HG03159 (cell line): ENCODE measurements around the gene UBXN4.
"Not testable (repeated sequence)": the region's sequence is repeated elsewhere in the genome, so short reads cannot be mapped to it uniquely, and the experiment has no call there.

Experiments
- ATAC-seq: cut with Tn5 transposase; IDR thresholded peaks from one replicate; pipeline ENCODE4 v1.9.1; 2021; ENCODE audit warnings: mild to moderate bottlenecking, moderate library complexity; ENCODE audit not compliant: unreplicated experiment

Gene UBXN4

DNA sequence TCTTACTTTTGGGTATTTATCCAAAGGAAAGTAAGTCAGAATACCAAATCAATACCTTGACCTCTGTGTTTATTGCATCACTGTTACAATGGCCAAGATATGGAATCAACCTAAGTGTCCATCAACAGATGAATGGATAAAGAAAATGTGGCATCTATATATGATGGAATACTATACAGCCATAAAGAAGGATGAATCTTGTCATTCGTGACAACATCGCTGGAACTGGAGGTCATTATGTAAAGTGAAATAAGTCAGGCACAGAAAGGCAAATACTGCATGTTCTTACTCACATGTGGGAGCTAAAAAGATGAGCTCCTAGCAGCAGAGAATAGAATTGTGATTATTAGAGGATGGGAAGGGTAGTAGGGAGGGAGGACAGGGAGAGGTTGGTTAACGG lies 60.7 kb downstream of the UBXN4 start:
- no peak for ATAC-seq

DNA sequence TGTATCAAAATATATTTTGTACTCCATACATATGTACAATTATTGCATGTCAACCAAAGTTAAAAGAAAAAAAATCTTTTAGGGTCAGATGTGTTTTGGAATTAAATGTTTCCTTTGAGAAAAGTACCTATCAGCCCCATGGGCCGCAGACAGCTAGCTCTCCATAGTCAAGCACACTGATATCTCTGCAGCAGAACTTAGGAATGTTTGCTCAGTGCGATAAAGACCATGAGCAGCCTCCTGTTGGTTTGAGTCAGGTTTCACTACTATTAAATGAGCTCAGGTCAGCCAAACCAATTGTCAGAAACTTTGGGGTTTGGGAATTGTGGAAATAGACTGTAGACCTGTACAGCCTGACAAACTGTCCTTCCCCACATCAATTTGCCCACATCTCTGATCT lies 61.6 kb downstream of the UBXN4 start:
- ATAC-seq = no peak

DNA sequence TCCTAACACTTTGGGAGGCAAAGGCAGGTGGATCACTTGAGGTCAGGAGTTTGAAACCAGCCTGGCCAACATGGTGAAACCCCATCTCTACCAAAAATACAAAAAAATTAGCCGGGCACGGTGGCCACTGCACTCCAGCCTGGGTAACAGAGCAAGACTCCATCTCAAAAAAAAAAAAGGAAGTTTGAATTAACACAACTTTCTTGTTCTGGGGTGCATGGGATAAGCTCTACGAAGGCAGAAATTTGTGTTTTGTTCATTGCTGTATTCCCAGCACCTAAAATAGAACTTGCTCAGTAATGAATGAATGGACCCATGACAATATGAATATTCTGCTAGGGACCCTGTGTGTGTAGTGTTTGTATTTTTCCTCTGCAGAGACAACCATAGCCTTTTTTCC lies 66.2 kb downstream of the UBXN4 start:
- ATAC-seq = not testable (repeated sequence)

DNA sequence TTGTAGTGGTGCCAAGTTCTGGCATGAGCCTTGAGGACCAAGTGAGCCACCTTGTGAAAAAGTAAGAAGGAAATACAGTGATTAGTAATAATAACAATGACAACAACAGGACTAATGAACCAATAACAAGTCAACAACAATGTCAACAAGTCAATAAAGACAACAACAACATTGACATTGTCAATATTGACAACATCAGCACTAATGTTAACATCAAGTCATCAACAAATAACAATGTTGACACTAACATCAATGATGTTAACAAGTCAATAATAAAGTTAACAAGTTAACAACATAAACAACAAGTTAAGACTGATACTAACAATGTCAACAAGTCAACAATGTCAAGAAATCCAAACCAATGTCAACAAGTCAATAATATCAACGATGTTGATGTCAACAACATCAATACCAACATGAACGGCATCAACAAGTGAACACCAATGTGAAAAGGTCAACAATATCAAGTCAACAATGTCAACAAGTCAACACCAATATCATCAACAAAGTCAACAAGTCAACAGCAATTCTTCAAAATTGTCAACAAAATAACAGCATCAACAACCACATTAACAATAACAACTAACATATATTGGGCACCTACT lies 71.4 kb downstream of the UBXN4 start:
- ATAC-seq = no peak

DNA sequence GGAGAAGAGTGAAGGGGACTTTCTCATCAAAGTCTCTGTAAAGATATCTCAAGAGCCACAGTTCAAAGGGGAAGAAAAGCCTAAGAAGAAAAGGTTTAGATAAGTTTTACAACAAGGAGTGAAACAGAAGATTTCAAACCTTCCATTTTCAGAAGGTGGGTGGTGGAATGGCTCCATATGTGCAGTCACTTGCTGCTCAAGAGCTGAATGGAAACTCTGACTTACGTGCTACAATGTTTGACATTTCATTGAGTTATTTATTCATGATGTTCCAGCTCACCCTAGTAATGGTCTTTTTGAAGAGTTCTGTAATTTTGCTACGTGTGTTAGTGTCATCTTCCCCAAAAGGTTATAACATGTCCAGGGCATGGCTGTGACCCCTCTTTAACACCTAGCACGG lies 73.6 kb downstream of the UBXN4 start:
- no peak for ATAC-seq

DNA sequence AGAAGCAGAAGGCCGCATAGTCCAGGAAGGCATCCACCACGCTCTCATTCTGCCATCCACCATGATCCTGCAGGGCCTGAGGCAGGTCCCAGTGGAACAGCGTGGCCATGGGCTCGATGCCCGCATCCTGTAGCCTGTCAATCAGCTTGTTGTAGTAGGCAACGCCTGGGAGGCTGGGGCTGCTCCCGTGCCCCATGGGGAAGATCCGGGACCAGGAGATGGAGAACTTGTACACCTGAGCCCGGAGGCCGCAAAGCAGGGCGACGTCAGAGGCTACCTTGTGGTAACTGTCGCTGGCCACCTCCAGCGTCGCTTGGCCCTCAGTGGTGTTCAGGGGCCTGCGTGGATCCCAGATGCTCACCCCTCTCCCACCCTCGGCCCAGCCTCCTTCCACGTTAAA lies 75.8 kb downstream of the UBXN4 start:
- no peak for ATAC-seq

DNA sequence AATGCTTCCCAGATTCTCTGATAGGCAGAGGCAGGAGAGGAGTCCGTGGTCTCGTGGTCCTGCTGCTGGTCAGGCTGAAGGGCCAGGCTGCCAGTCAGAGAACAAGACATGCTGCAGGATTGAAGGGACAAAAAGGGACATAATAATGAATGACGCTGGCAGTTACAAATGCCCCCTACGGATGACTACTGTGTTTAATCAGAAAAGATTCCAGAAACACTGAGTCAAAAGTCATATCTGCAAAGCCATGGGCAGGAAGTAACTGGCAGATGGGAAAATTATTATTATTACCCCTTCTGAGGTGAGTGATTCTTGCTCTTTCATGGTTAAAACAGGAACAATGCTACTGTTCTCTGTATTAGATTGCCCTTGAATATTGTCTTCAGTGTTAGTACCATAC lies 76.3 kb downstream of the UBXN4 start:
- no peak for ATAC-seq

DNA sequence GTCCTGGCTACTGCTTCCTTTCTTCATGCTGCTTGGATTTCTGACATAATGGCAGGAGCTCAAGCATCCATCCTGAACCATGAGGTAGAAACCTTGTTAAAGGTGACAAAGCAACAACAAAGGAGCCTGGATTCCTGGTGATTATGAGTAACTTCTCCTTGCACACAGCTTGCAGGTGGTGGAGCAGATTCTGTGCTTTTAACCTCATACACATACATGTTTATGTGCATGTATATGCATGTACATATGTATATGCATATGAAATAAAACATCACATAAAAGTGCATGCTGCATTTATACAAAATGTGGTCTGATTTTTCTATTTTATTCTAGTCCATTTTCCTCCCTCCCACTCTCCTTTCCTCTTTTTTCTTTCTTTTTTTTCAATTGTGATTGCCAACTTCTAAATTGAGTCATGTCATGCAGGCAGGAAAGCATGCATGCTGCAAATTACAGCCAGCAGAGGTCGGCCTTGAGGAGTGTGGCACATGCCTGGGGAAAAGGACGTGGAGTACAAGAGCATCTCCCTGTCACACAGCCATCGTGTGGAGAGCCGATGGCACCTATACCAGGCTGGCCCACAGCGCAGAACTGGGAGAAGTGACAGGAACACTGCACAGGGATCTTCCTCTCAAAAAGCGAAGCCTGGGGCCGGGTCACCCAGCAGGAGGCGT lies 77.4 kb downstream of the UBXN4 start:
- no peak for ATAC-seq

DNA sequence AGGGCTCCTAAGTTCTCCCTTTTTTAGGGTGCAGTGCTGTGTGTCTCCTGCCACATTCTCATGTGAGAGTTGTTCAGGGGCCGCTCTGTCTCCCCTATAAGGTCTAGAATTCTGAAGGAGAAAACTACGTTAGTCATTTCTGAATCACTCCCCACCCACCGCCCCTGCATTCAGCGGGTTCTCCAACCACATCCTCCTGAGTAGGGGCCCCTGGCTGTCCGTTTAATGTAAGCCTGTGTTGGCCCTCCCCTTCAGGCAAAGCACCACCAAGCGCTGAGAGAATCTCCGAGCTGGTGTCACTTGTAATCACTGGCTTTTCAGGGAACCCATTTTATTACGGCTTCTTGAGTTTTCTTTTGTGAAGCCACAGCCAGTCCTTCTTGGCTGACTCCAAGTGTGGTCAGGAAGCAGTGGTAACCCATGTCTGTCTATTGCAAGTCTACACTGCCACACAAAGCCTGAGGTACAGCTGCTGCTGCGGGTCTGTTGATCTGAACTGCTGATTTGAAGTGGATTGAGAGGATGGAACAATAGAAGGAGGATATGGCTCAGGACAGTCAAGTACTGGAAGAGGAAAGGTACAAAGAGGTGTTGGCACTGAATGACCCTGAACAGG lies 78.5 kb downstream of the UBXN4 start:
- peak; percentile 91 for ATAC-seq

DNA sequence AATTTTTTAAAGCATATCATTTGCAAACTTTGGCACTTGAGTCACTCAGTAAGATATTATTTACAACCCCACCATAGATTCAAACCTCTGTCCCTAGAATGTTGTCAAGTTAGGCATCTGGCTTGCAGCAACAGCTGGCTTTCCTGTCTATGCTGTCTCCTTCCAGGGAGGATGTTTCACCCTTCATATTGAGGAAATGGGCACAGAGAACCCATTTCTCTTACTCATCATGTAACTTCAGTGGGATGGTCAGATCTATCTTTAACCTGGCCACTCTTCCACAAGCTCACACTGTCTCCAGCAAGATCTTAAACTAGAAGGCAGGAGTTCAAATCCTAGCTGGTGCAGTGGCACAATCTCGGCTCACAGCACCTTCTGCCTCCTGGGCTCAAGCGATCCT lies 79.5 kb downstream of the UBXN4 start:
- ATAC-seq = no peak

DNA sequence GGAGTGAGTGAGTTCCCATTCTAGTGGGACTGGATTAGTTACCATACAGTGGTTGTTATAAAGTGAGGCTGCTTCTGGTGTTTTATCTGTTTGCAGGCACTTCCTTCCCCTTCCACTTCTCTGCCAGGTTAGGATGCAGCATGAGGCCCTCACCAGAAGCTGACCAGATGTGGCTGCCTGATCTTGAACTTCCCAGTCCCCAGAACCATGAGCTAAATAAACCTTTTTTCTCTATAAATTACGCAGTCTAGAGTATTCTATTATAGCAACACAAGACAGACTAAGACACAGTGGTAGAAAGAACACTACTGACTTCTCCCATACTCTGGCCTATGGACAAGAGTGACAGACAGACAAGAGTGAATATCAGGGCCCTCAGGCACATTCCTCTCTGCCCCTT lies 81.2 kb downstream of the UBXN4 start:
- ATAC-seq = no peak

DNA sequence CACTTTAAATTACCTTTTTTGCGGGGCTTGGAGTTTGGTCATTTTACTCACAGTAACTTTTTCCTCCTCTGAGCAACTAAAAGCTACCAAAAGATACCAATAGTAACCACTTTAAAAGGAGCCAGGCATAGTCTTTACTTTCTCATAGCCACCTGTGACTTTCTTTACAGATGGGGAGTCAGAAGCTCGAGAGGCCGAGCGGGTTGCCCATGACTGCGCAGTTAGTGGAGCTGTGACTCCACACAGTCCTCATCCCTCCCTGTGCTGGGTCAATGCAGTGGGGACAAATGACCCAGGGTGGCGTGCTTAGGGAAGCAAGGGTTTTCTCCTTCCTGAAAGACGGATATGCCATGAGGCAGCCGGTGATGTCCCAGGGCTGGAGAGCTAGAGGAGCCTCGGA lies 83.5 kb downstream of the UBXN4 start:
- no peak for ATAC-seq

DNA sequence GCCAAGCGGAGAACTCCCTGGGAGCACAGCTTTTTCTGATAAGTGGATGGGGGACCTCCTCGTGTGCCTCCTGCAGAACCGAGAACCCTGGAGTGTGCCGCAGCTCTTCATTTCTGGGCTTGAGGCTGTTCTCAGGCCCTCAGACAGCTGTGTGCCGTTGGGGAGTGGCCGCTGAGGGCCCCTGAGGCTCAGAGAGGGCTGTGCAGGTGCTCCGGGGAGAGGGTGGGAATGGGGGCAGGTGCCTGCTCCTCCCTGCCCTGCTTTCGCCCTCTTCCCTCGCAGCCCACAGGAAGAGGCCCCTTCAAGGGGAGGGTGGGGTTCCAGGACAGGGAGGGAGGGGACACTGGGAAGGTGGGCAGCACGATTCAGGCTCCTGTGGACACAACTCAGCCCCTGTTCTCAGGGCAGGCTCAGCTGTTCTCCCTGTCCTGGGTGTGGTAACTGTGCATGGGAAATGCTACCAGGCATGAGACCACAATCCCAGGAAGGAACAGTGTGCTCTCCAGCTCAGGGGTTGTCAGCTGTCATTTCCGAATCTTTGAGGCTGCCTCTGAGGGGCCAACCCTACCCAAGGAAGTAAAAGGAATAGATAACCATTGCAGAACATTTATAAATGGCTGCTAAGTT lies 84.0 kb downstream of the UBXN4 start:
- ATAC-seq = no peak

DNA sequence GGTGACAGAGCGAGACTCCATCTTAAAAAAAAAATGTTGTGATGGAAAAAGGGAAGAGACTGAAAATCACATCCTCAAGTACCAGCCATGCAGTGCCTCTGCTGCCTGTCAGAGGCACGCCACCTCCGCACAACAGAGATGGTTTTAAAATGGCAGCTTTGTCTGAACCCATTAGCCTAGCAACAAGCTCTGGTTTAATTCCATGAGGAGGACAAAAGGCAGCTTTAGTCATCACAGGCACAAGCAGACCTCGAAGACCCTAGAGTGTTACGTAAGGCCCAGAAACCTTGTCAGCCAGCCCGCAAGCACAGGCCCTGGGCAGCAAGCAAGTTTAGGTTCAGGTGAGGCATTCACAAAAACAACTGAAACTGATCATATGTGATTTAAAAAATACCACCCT lies 84.9 kb downstream of the UBXN4 start:
- no peak for ATAC-seq

DNA sequence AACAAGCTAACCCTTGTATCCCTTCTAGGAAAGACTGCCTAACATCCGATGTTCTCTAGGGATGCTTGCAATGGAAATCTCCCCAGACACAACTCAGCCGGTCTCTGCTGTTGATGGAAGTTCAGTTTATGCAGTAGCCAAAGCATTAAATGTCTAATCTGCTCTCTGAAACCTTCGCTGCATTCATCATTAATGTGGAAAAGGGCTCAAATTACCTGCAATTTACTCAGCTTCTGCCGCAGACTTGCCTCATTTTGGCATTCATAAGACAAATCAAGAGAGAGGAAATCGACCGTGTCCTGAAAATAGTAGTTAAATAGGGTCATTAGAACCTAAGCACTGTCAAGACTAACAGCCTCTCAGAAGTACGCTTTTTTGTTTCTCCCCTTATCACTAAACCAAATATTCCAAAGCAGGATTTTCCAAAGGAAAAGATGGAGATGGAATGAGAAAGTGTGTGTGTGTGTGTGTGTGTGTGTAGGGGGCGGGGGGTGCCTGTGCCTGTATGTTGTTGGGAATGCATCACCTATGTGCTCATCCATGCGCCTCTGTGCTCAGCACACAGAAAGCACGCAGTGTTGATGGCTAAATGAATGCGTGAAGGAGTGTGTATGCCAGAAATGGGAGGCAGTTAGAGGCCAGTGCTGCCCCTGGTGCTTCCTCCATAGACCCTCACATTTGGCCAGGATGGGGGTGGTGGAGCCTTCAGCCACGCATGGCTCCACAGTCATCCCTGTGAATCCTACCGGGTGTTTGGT lies 87.9 kb downstream of the UBXN4 start:
- ATAC-seq = no peak

DNA sequence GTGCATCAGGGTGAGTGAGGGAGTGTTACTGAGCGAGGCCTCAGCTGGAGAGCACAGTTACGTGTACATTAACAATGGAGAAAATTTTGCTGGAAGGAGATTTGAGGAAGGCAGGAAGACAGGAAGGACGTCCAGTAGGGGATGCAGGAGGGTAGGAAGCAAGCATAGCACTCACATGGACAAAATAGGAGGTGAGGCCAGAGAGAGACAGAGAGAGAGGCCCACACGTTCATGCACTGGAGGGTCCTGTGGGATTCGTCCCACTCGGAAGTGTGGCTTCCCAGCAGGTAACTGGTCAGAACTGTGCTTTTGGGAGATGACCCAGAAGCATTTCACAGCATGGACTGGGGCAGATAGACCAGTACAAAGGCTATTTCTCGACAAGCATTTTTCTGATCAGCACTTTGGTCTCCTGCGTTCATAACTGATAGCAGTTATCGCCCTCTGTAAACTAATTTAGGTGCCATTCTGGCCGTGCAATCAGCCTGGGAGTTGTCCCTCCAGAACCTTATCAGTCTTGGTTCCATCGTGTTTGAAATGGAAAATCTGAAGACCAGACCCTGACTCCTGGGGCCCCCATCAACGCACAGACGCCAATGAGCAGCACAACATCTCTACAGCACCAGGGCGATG lies 89.6 kb downstream of the UBXN4 start:
- ATAC-seq = no peak

DNA sequence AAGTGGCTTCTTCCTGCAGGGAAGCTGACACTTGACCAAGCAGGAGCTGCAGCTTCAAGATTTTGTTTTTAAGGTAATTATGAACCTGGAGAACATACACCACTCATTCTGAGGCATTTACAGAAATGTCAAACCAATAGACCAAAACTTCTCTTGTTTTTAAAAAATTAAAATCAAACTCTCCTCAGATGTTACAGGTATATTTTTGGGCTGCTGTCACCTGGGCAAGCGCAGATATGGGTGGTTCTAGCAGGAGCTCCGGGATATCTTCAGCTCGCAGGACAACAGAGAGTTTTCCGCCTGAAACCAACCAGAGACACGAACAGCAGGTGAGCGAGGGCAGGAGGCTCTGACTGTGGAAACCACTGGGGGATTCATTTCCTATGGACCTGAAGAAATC lies 91.2 kb downstream of the UBXN4 start:
- no peak for ATAC-seq
